Measurements from ENCODE around the gene ZWINT. TPM values are rescaled to one million over a fixed set of nuclear protein-coding genes. Genes with fewer than 3 reads are reported as not detected.

The ZWINT gene
- total and polyA plus RNA-seq, 4 donors = 4.2 to 11.4 (median 7.9) TPM

DNA sequence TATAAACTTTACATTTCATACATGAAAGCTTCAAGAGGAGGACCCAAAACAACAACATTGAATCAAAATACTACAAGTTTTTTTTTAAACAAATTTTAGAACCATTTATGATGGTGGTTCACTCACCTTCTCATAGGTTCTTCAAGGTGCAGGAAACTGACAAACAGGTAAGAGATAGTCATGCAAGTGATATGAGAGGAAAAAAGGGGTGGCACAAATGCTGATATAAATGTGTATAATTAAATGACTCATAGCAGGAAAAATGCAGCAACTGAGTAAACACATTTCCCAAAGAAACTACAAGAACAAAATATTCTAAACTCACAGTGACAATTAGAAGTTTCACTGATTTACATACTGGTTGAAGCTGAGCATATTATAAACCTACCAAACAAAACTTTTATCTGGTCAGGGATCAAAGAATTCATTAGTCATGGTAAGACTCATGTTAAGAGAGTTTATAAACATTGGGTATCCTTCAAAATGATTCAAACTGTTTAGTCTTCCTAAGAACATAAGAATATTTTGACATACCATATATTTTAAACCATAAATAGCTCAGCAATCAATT is 14.1 kb downstream of the ZWINT start:
- Histone ChIP-seq H3K27me3 (ENCODE audit: control insufficient read depth in 3 of 3, insufficient read depth in 3 of 3, low read length in 2 of 3) (no peaks in the 10 kb centered on the region), H3K27ac (ENCODE audit: low read depth in 1 of 2, low read length in 1 of 2) (no peak overlapping the region), H3K9ac (ENCODE audit: insufficient read depth in 1 of 2, low read length in 2 of 2) (no peak overlapping the region), H3K4me1 (ENCODE audit: control insufficient read depth in 5 of 5, insufficient read depth in 5 of 5, low read length in 5 of 5) (no peaks in the 10 kb centered on the region), H3K36me3 (ENCODE audit: control insufficient read depth in 4 of 4, insufficient read depth in 4 of 4, low read length in 4 of 4) (no peaks in the 10 kb centered on the region), H3K9me3 (ENCODE audit: control insufficient read depth in 4 of 4, insufficient read depth in 3 of 4, low read length in 3 of 4) (no peaks in the 10 kb centered on the region), H3K4me3 (no peak overlapping the region)
- TF ChIP-seq, protein P1, sequence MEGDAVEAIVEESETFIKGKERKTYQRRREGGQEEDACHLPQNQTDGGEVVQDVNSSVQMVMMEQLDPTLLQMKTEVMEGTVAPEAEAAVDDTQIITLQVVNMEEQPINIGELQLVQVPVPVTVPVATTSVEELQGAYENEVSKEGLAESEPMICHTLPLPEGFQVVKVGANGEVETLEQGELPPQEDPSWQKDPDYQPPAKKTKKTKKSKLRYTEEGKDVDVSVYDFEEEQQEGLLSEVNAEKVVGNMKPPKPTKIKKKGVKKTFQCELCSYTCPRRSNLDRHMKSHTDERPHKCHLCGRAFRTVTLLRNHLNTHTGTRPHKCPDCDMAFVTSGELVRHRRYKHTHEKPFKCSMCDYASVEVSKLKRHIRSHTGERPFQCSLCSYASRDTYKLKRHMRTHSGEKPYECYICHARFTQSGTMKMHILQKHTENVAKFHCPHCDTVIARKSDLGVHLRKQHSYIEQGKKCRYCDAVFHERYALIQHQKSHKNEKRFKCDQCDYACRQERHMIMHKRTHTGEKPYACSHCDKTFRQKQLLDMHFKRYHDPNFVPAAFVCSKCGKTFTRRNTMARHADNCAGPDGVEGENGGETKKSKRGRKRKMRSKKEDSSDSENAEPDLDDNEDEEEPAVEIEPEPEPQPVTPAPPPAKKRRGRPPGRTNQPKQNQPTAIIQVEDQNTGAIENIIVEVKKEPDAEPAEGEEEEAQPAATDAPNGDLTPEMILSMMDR (IDR thresholded peaks at IDR 0.05; ENCODE audit: control extremely low read depth, extremely low read depth) = no peak
- no peak for DNase-seq
- ATAC-seq (ENCODE audit: insufficient read depth, low FRiP score) = no peak

DNA sequence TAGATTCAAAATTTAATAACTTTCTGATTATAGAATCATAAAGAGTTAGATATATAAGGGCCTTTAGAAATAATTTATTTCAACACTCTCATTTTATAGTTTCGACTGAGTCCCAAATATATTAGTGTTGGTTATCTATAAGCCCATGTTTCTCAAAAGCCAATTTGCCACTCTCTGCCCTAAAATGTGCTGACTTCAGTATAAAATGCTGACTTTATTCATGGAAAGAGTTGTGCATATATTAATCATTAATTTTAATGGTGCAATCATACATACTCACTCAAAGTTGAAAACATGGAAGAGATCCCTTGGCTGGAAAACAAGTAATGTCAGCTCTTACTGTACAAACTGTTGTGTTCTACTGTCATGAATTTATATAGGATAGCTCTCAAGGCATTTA is 19.4 kb downstream of the ZWINT start:
- Histone ChIP-seq H3K27ac (ENCODE audit: low read depth in 1 of 2, low read length in 1 of 2) (no peak overlapping the region), H3K9me3 (ENCODE audit: control insufficient read depth in 4 of 4, insufficient read depth in 3 of 4, low read length in 3 of 4) (no peaks in the 10 kb centered on the region), H3K4me3 (no peak overlapping the region), H3K36me3 (ENCODE audit: control insufficient read depth in 4 of 4, insufficient read depth in 4 of 4, low read length in 4 of 4) (no peaks in the 10 kb centered on the region), H3K4me1 (ENCODE audit: control insufficient read depth in 5 of 5, insufficient read depth in 5 of 5, low read length in 5 of 5) (no peaks in the 10 kb centered on the region), H3K9ac (ENCODE audit: insufficient read depth in 1 of 2, low read length in 2 of 2) (no peak overlapping the region), H3K27me3 (ENCODE audit: control insufficient read depth in 3 of 3, insufficient read depth in 3 of 3, low read length in 2 of 3) (no peaks in the 10 kb centered on the region)
- ATAC-seq (ENCODE audit: insufficient read depth, low FRiP score) (no peak), DNase-seq (no peak)
- WGBS, 2 donors = 95 to 98% methylated on average over 1 of the region's 1 CpG
- TF ChIP-seq, protein P1 (IDR thresholded peaks at IDR 0.05; ENCODE audit: control extremely low read depth, extremely low read depth) = no peak

DNA sequence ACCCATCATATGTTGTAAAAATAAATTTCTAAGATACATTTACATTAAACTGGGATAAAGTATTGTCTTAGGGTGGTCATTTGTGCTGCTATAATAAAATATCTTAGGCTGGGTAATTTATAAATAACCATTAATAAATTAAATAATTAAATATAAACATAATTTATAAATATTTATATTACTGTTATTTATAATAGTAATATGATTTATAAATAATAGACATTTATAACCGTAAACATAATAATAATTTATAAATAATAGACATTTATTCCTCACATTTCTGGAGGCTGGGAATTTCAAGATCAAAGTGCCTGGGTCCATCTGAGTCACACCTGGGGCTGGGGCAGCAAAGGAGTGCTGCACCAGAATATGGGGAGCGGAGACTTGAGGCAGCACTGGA is 31.1 kb downstream of the ZWINT start:
- Histone ChIP-seq H3K9ac (ENCODE audit: insufficient read depth in 1 of 2, low read length in 2 of 2) (no peak overlapping the region), H3K27me3 (ENCODE audit: control insufficient read depth in 3 of 3, insufficient read depth in 3 of 3, low read length in 2 of 3) (no peaks in the 10 kb centered on the region)
- 89 to 96% methylated on average over 2 of the region's 2 CpGs for WGBS, 2 donors

More for the DNA sequence above, 31.1 kb downstream of the ZWINT start:
- TF ChIP-seq, protein P1 (IDR thresholded peaks at IDR 0.05; ENCODE audit: control extremely low read depth, extremely low read depth) = no peak
- ATAC-seq (ENCODE audit: insufficient read depth, low FRiP score) (no peak), DNase-seq (no peak)
- Histone ChIP-seq H3K9me3 (ENCODE audit: control insufficient read depth in 4 of 4, insufficient read depth in 3 of 4, low read length in 3 of 4) (peaks cover 0 to 1% (median 0%) of the 10 kb centered on the region in 4 donors), H3K4me3 (no peak overlapping the region), H3K36me3 (ENCODE audit: control insufficient read depth in 4 of 4, insufficient read depth in 4 of 4, low read length in 4 of 4) (no peaks in the 10 kb centered on the region), H3K4me1 (ENCODE audit: control insufficient read depth in 5 of 5, insufficient read depth in 5 of 5, low read length in 5 of 5) (no peaks in the 10 kb centered on the region), H3K27ac (ENCODE audit: low read depth in 1 of 2, low read length in 1 of 2) (no peak overlapping the region)

All from lung (tissue), 12 donors.